CD4-positive, alpha-beta T cell (primary cell): ENCODE measurements around the gene TCF7L2. TPM values are rescaled to one million over a fixed set of nuclear protein-coding genes. Genes with fewer than 3 reads are reported as not detected.

Experiments
- ATAC-seq: fragments of 200-7000 bp; cut with Tn5 transposase; one replicate; pipeline ENCODE4 v1.10.0; 2022; ENCODE audit warnings: mild to moderate bottlenecking; ENCODE audit not compliant: poor library complexity
- CTCF ChIA-PET: fragments of 350-600 bp; sonication (Branson Sonifier 250); formaldehyde crosslinking; loops from one replicate; lab custom pipeline; 2021; ENCODE audit warnings: antibody characterized with exemption, inconsistent platforms; lab: Charles Lee
- POLR2A ChIA-PET: fragments of 350-600 bp; sonication (Branson Sonifier 250); formaldehyde crosslinking; loops from one replicate; lab custom pipeline; 2021; ENCODE audit warnings: antibody characterized with exemption, inconsistent platforms; lab: Charles Lee
- DNase-seq, 14 experiments: peaks; one replicate each; pipeline ENCODE4 v3.0.0-alpha.2; 2013 to 2020; ENCODE audit warnings: mixed read lengths in 2 of 14
- H3K27ac ChIP-seq, 2 donors: one replicate each; pipeline versions ENCODE4 v1.5.1 to v1.7.0; 2013; ENCODE audit warnings: low read length in 2 of 2, low read depth in 1 of 2, mild to moderate bottlenecking in 1 of 2
- H3K27me3 ChIP-seq, 2 experiments: 1 replicate in 1 of 2; 2 replicates in 1 of 2; pipeline versions ENCODE4 v1.6.1 to v1.7.0; 2013; ENCODE audit warnings: low read length in 2 of 2, control low read depth in 1 of 2, mild to moderate bottlenecking in 1 of 2, moderate library complexity in 1 of 2; ENCODE audit not compliant: insufficient read depth in 2 of 2, control insufficient read depth in 1 of 2
- H3K36me3 ChIP-seq: one replicate; pipeline ENCODE4 v1.6.1; 2013; ENCODE audit warnings: low read length, control low read depth; ENCODE audit not compliant: insufficient read depth
- H3K4me1 ChIP-seq: one replicate; pipeline ENCODE4 v1.6.1; 2013; ENCODE audit warnings: low read length, control low read depth; ENCODE audit not compliant: insufficient read depth
- H3K4me3 ChIP-seq: one replicate; pipeline ENCODE4 v1.5.1; 2013; ENCODE audit warnings: mild to moderate bottlenecking, low read length, moderate library complexity
- H3K9me3 ChIP-seq, 2 experiments: 1 replicate in 1 of 2; 2 replicates in 1 of 2; pipeline versions ENCODE4 v1.6.1 to v1.7.0; 2013; ENCODE audit warnings: low read length in 2 of 2, mild to moderate bottlenecking in 2 of 2, control low read depth in 1 of 2, moderate library complexity in 1 of 2; ENCODE audit not compliant: control insufficient read depth in 1 of 2, insufficient read depth in 1 of 2
- H3K27ac Mint-ChIP-seq: one replicate; pipeline ENCODE4 v1.8.0; 2020; ENCODE audit warnings: mixed read lengths
- H3K27me3 Mint-ChIP-seq: one replicate; pipeline ENCODE4 v1.8.0; 2021; ENCODE audit warnings: mixed read lengths
- H3K36me3 Mint-ChIP-seq: one replicate; pipeline ENCODE4 v1.8.0; 2021; ENCODE audit warnings: low read depth, mixed read lengths
- H3K4me1 Mint-ChIP-seq: one replicate; pipeline ENCODE4 v1.8.0; 2021; ENCODE audit warnings: low read depth, mixed read lengths
- H3K4me3 Mint-ChIP-seq: one replicate; pipeline ENCODE4 v1.8.0; 2020; ENCODE audit warnings: mild to moderate bottlenecking, mixed read lengths
- H3K9me3 Mint-ChIP-seq: one replicate; pipeline ENCODE4 v1.8.0; 2020; ENCODE audit warnings: mixed read lengths
- intact Hi-C, 2 experiments: fragments of 100-400 bp; cut with DNase I in 1 of 2; cut with micrococcal nuclease in 1 of 2; formaldehyde crosslinking; loops; one replicate each; pipeline versions ENCODE4 v1.15.1 to v1.9.0; 2023 to 2025; cut with DNase I, micrococcal nuclease
- total RNA-seq, 174 experiments: library from RNA in 2 of 174; stranded (reverse) in 2 of 174; gene quantifications; one replicate each; pipeline ENCODE4 v1.2.3 and lab custom pipeline; 2021 to 2026
- TF ChIP-seq, protein P1 (sequence below): fragments of 200-600 bp; IDR thresholded peaks from one replicate; pipeline ENCODE4 v1.8.0; 2022; ENCODE audit warnings: antibody characterized with exemption, mild to moderate bottlenecking

The TCF7L2 gene
- total RNA-seq, 2 experiments from 2014 or later = 4.2 to 4.4 TPM

DNA sequence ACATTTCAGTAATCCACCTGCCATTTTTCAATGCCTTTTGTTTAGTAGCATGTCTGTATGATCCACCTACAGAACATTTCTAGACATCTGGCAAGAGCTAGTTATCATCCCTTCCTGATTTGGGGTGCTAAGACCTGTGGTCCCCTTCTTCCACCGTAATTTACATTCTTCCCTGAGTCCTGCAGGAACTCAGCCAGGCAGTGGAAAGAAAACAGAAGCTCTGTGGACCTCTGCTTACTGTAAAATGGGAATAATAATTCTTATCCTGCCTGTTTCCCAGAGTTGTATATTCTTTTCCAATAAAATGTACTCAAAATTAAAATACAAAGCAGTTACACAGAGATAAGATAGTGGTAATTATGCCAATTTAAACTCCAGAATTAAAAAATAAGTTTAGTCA lies 126.9 kb downstream of the TCF7L2 start:
- ChIA-PET POLR2A (no interaction called here), CTCF (no interaction called here)
- intact Hi-C loops = no loop called here

DNA sequence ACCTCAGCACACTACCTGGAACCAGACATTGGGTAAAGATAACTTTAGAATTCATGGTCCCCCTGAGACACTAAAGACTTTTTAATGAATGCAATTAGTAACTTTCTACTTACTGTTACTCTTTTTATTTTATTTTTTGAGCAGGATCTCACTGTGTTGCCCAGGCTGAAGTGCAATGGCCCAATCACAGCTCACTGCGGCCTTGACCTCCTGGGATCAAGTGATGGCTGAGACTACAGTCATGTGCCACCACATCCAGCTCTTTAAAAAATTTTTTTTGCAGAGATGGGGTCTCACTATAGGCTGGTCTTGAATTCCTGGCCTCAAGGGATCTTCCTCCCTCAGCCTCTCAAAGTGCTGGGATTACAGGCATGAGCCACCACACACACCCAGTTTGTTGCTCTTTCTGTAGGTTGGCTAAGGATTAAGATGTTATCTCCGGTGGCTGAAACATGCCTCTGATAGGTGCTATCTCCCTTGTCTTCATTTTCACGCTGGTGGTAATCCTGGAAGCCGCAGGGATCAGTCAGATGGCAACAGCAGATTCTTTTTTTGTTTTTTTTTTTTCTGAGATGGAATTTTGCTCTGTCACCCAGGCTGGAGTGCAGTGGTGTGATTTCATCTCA lies 128.3 kb downstream of the TCF7L2 start:
- Mint-ChIP-seq H3K9me3 (no peaks in the 10 kb centered on the region), H3K4me1 (no peaks in the 10 kb centered on the region), H3K36me3 (no peaks in the 10 kb centered on the region), H3K4me3 (no peak overlapping the region), H3K27me3 (no peaks in the 10 kb centered on the region), H3K27ac (no peak overlapping the region)
- Histone ChIP-seq H3K27ac (no peak overlapping the region), H3K4me3 (no peak overlapping the region), H3K9me3 (no peaks in the 10 kb centered on the region), H3K4me1 (no peaks in the 10 kb centered on the region), H3K36me3 (no peaks in the 10 kb centered on the region), H3K27me3 (no peaks in the 10 kb centered on the region)
- CTCF ChIA-PET = no interaction called here
- DNase-seq = no peak
- intact Hi-C loops = no loop called here
- TF ChIP-seq, protein P1, sequence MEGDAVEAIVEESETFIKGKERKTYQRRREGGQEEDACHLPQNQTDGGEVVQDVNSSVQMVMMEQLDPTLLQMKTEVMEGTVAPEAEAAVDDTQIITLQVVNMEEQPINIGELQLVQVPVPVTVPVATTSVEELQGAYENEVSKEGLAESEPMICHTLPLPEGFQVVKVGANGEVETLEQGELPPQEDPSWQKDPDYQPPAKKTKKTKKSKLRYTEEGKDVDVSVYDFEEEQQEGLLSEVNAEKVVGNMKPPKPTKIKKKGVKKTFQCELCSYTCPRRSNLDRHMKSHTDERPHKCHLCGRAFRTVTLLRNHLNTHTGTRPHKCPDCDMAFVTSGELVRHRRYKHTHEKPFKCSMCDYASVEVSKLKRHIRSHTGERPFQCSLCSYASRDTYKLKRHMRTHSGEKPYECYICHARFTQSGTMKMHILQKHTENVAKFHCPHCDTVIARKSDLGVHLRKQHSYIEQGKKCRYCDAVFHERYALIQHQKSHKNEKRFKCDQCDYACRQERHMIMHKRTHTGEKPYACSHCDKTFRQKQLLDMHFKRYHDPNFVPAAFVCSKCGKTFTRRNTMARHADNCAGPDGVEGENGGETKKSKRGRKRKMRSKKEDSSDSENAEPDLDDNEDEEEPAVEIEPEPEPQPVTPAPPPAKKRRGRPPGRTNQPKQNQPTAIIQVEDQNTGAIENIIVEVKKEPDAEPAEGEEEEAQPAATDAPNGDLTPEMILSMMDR = no peak
- no peak for ATAC-seq
- POLR2A ChIA-PET = no interaction called here

More for the DNA sequence above, 126.9 kb downstream of the TCF7L2 start:
- TF ChIP-seq, protein P1 = no peak
- no peak overlapping the region for H3K4me3 ChIP-seq
- H3K4me1 ChIP-seq = no peaks in the 10 kb centered on the region
- Mint-ChIP-seq H3K36me3 (no peaks in the 10 kb centered on the region), H3K27me3 (no peaks in the 10 kb centered on the region), H3K4me3 (no peak overlapping the region), H3K4me1 (no peaks in the 10 kb centered on the region), H3K9me3 (no peaks in the 10 kb centered on the region), H3K27ac (no peak overlapping the region)
- no peak overlapping the region for H3K27ac ChIP-seq
- ATAC-seq = no peak
- H3K9me3 ChIP-seq = no peaks in the 10 kb centered on the region
- H3K36me3 ChIP-seq = no peaks in the 10 kb centered on the region
- DNase-seq = no peak
- no peaks in the 10 kb centered on the region for H3K27me3 ChIP-seq

DNA sequence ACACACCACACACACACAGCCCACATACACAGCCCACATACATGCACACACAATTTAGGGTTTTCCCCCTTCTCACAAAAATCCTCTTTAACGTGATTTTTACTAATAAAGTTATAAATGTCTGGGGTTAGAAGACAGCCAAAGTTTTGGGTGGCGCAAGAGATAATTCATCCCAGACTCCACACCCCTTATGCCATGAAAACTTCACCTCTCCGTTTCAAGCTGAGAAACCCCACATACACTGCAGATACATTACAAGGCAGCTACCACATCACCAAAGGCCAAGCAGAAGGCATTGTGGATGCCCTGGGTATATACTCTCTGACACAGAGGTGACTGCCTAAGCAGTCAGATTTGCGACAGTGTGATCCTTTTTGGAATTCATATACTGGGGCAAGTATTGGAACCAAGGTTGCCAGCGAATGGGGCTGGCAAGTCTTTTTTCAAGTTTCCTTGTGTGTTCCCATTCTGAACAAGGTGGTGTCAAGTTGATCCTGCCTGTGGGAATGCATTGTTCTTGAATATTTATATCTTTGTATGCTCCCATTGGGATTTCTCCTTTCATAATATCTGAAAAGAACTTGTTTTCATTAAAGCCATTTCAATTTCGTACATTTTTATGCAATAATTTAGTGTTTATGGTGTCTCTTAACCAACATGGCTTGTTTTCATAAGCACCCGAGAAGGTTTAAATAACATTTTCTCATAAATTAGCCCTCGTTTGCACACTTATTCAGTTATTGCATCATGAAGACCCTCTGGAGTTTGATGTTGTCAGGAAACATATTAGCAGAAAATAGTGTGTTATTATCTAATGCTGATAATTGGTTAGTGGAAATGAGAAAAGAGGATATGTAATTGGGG lies 130.2 kb downstream of the TCF7L2 start:
- TF ChIP-seq, protein P1 = no peak
- ChIA-PET POLR2A (no interaction called here), CTCF (no interaction called here)
- Mint-ChIP-seq H3K9me3 (no peaks in the 10 kb centered on the region), H3K36me3 (no peaks in the 10 kb centered on the region), H3K27ac (no peak overlapping the region), H3K4me1 (no peaks in the 10 kb centered on the region), H3K4me3 (no peak overlapping the region), H3K27me3 (no peaks in the 10 kb centered on the region)
- Histone ChIP-seq H3K36me3 (no peaks in the 10 kb centered on the region), H3K4me1 (no peaks in the 10 kb centered on the region), H3K27me3 (no peaks in the 10 kb centered on the region), H3K9me3 (no peaks in the 10 kb centered on the region), H3K27ac (no peak overlapping the region), H3K4me3 (no peak overlapping the region)
- intact Hi-C loops = no loop called here
- ATAC-seq (no peak), DNase-seq (no peak)
